ENCODE results near the gene SPATA20.

DNA sequence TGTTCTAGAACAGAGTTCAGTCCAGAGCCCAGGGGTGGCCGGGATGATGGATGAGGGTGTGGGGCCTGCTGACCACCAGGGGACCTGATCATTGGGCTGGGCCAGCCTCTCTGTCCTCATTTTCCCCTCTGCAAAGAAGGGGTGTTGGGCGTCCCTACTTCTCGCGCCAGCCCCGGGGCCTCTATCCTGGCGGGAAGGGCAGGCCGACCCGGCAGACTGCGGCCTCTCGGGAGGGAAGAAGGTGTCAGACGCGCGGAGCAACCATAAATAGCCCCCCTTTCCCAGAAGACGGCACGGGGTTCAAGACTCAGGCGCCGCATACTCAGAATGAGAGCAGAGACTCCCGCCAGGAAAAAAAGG lies 11.6 kb downstream of the SPATA20 start:
- TF ChIP-seq, protein P1, sequence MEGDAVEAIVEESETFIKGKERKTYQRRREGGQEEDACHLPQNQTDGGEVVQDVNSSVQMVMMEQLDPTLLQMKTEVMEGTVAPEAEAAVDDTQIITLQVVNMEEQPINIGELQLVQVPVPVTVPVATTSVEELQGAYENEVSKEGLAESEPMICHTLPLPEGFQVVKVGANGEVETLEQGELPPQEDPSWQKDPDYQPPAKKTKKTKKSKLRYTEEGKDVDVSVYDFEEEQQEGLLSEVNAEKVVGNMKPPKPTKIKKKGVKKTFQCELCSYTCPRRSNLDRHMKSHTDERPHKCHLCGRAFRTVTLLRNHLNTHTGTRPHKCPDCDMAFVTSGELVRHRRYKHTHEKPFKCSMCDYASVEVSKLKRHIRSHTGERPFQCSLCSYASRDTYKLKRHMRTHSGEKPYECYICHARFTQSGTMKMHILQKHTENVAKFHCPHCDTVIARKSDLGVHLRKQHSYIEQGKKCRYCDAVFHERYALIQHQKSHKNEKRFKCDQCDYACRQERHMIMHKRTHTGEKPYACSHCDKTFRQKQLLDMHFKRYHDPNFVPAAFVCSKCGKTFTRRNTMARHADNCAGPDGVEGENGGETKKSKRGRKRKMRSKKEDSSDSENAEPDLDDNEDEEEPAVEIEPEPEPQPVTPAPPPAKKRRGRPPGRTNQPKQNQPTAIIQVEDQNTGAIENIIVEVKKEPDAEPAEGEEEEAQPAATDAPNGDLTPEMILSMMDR (IDR thresholded peaks at IDR 0.05) = no peak
- TF ChIP-seq POLR2A (IDR thresholded peaks at IDR 0.05) = no peak
